Endothelial cell (in vitro differentiated cells): ENCODE measurements around the gene ATG7. TPM values are rescaled to one million over a fixed set of nuclear protein-coding genes. Genes with fewer than 3 reads are reported as not detected.
"Not testable (repeated sequence)": the region's sequence is repeated elsewhere in the genome, so short reads cannot be mapped to it uniquely, and the experiment has no call there.

Source experiments
- DNase-seq: peaks from one replicate; pipeline ENCODE4 v3.0.0; 2021; ENCODE audit warnings: low spot score
- H3K27ac Mint-ChIP-seq: one replicate; pipeline ENCODE4 v1.8.0; 2021; ENCODE audit warnings: mixed read lengths, inconsistent platforms; ENCODE audit not compliant: unreplicated experiment
- H3K27me3 Mint-ChIP-seq: one replicate; pipeline ENCODE4 v1.8.0; 2021; ENCODE audit warnings: mild to moderate bottlenecking, moderate library complexity, mixed read lengths, inconsistent platforms; ENCODE audit not compliant: unreplicated experiment
- H3K36me3 Mint-ChIP-seq: one replicate; pipeline ENCODE4 v1.8.0; 2021; ENCODE audit warnings: mild to moderate bottlenecking, low read depth, mixed read lengths, inconsistent platforms; ENCODE audit not compliant: unreplicated experiment
- H3K4me1 Mint-ChIP-seq: one replicate; pipeline ENCODE4 v1.8.0; 2021; ENCODE audit warnings: mild to moderate bottlenecking, mixed read lengths, inconsistent platforms; ENCODE audit not compliant: unreplicated experiment
- H3K4me3 Mint-ChIP-seq: one replicate; pipeline ENCODE4 v1.8.0; 2021; ENCODE audit warnings: mild to moderate bottlenecking, mixed read lengths, inconsistent platforms; ENCODE audit not compliant: unreplicated experiment
- H3K9me3 Mint-ChIP-seq: one replicate; pipeline ENCODE4 v1.8.0; 2021; ENCODE audit warnings: mixed read lengths, inconsistent platforms; ENCODE audit not compliant: unreplicated experiment
- CTCF ChIP-seq: fragments of 200-600 bp; sonication (generic); IDR thresholded peaks from one replicate; pipeline ENCODE4 v1.5.0; 2021; ENCODE audit warnings: antibody characterized with exemption; ENCODE audit not compliant: unreplicated experiment
- total RNA-seq: library from RNA; stranded (reverse); fragmentation: NEBNext Ultra II Directional; extraction: Animal tissue kit (Norgen Biotek cat#: 25700); gene quantifications from one replicate; pipeline ENCODE4 v1.2.1, GENCODE V29; 2021; ENCODE audit not compliant: unreplicated experiment

ATG7 gene
- total RNA-seq, 1 donor from 2014 or later: 30.6 TPM

- Mint-ChIP-seq H3K27me3 (peaks cover 2% of the 10 kb centered on the region), H3K27ac (no peak overlapping the region), H3K36me3 (no peaks in the 10 kb centered on the region), H3K9me3 (no peaks in the 10 kb centered on the region), H3K4me1 (no peaks in the 10 kb centered on the region), H3K4me3 (no peak overlapping the region)
- no peak for DNase-seq
- no peak for TF ChIP-seq CTCF
Measured at GRCh38 chr3:11461226-11461625, 189.0 kb downstream of the ATG7 start.

GRCh38 chr3:11462673-11463072 lies 190.5 kb downstream of the ATG7 start:
- not testable (repeated sequence) for H3K4me1 Mint-ChIP-seq, H3K9me3 Mint-ChIP-seq, H3K27me3 Mint-ChIP-seq, H3K4me3 Mint-ChIP-seq, DNase-seq, H3K27ac Mint-ChIP-seq, H3K36me3 Mint-ChIP-seq

GRCh38 chr3:11463591-11463990 lies 191.4 kb downstream of the ATG7 start:
- DNase-seq: no peak
- H3K27ac Mint-ChIP-seq: no peak overlapping the region
- peaks cover 2% of the 10 kb centered on the region for H3K27me3 Mint-ChIP-seq
- TF ChIP-seq CTCF: no peak
- H3K4me3 Mint-ChIP-seq: no peak overlapping the region
- H3K36me3 Mint-ChIP-seq: no peaks in the 10 kb centered on the region
- H3K9me3 Mint-ChIP-seq: no peaks in the 10 kb centered on the region
- H3K4me1 Mint-ChIP-seq: no peaks in the 10 kb centered on the region

- no peak for TF ChIP-seq CTCF
Measured at GRCh38 chr3:11464356-11464755, 192.2 kb downstream of the ATG7 start.

GRCh38 chr3:11465744-11466616 lies 193.8 kb downstream of the ATG7 start:
- no peaks in the 10 kb centered on the region for H3K36me3 Mint-ChIP-seq
- H3K4me3 Mint-ChIP-seq: no peak overlapping the region
- TF ChIP-seq CTCF: no peak
- no peak overlapping the region for H3K27ac Mint-ChIP-seq
- DNase-seq: no peak
- H3K27me3 Mint-ChIP-seq: no peaks in the 10 kb centered on the region
- H3K4me1 Mint-ChIP-seq: no peaks in the 10 kb centered on the region
- no peaks in the 10 kb centered on the region for H3K9me3 Mint-ChIP-seq

More at GRCh38 chr3:11464356-11464755, 192.2 kb downstream of the ATG7 start:
- Mint-ChIP-seq H3K27ac (no peak overlapping the region), H3K9me3 (no peaks in the 10 kb centered on the region), H3K4me3 (no peak overlapping the region), H3K27me3 (no peaks in the 10 kb centered on the region), H3K4me1 (no peaks in the 10 kb centered on the region), H3K36me3 (no peaks in the 10 kb centered on the region)
- DNase-seq: no peak
